NCI-H1436 treated with DMSO at 0.1 percent for 48 hours (cell line): ENCODE results near the gene MSX2.
"Not testable (repeated sequence)": the region's sequence is repeated elsewhere in the genome, so short reads cannot be mapped to it uniquely, and the experiment has no call there.

Experiments
- DNase-seq: peaks from one replicate; lab custom pipeline; 2025; lab: John Stamatoyannopoulos, UW

The MSX2 gene

GRCh38 chr5:174733091-174733690 is 8.8 kb downstream of the MSX2 start:
- DNase-seq = no peak

GRCh38 chr5:174733836-174734235 is 9.5 kb downstream of the MSX2 start:
- no peak for DNase-seq

- no peak for DNase-seq
Observed at GRCh38 chr5:174734571-174735497, 10.5 kb downstream of the MSX2 start.

GRCh38 chr5:174735498-174736330 is 11.3 kb downstream of the MSX2 start:
- no peak for DNase-seq

GRCh38 chr5:174736331-174736721 is 11.9 kb downstream of the MSX2 start:
- no peak for DNase-seq

GRCh38 chr5:174736777-174737176 is 12.4 kb downstream of the MSX2 start:
- DNase-seq = no peak

GRCh38 chr5:174737330-174737729 is 12.9 kb downstream of the MSX2 start:
- DNase-seq = no peak

GRCh38 chr5:174741352-174741751 is 17.0 kb downstream of the MSX2 start:
- DNase-seq = no peak

GRCh38 chr5:174744896-174745295 is 20.5 kb downstream of the MSX2 start:
- DNase-seq = no peak

GRCh38 chr5:174745590-174746103 is 21.3 kb downstream of the MSX2 start:
- no peak for DNase-seq

GRCh38 chr5:174750711-174751110 is 26.3 kb downstream of the MSX2 start:
- DNase-seq = no peak

- no peak for DNase-seq
Observed at GRCh38 chr5:174751154-174752000, 27.0 kb downstream of the MSX2 start.

GRCh38 chr5:174752121-174752520 is 27.7 kb downstream of the MSX2 start:
- DNase-seq = no peak

- DNase-seq = no peak
Observed at GRCh38 chr5:174755106-174755505, 30.7 kb downstream of the MSX2 start.

GRCh38 chr5:174759091-174759490 is 34.7 kb downstream of the MSX2 start:
- no peak for DNase-seq

- no peak for DNase-seq
Observed at GRCh38 chr5:174760721-174761120, 36.3 kb downstream of the MSX2 start.

- DNase-seq = not testable (repeated sequence)
Observed at GRCh38 chr5:174761341-174761740, 37.0 kb downstream of the MSX2 start.

GRCh38 chr5:174764309-174764708 is 39.9 kb downstream of the MSX2 start:
- DNase-seq = no peak

- no peak for DNase-seq
Observed at GRCh38 chr5:174765540-174765939, 41.2 kb downstream of the MSX2 start.

GRCh38 chr5:174767670-174768069 is 43.3 kb downstream of the MSX2 start:
- no peak for DNase-seq

- DNase-seq = no peak
Observed at GRCh38 chr5:174769005-174769404, 44.6 kb downstream of the MSX2 start.
